GM12873 (cell line): ENCODE data around the gene ATP1A2.

ENCODE experiments used
- TF ChIP-seq, protein P1 (sequence below): IDR thresholded peaks from 2 replicates; pipeline ENCODE4 v1.5.1; 2012; ENCODE audit warnings: low read depth, mild to moderate bottlenecking, moderate library complexity, low read length, control low read depth; ENCODE audit not compliant: insufficient read depth; ENCODE audit errors: missing control alignments

Gene ATP1A2

GRCh38 chr1:160171354-160171753 lies 55.8 kb downstream of the ATP1A2 start:
- TF ChIP-seq, protein P1, sequence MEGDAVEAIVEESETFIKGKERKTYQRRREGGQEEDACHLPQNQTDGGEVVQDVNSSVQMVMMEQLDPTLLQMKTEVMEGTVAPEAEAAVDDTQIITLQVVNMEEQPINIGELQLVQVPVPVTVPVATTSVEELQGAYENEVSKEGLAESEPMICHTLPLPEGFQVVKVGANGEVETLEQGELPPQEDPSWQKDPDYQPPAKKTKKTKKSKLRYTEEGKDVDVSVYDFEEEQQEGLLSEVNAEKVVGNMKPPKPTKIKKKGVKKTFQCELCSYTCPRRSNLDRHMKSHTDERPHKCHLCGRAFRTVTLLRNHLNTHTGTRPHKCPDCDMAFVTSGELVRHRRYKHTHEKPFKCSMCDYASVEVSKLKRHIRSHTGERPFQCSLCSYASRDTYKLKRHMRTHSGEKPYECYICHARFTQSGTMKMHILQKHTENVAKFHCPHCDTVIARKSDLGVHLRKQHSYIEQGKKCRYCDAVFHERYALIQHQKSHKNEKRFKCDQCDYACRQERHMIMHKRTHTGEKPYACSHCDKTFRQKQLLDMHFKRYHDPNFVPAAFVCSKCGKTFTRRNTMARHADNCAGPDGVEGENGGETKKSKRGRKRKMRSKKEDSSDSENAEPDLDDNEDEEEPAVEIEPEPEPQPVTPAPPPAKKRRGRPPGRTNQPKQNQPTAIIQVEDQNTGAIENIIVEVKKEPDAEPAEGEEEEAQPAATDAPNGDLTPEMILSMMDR, result no peak

GRCh38 chr1:160171980-160172379 lies 56.4 kb downstream of the ATP1A2 start:
- TF ChIP-seq, protein P1, result no peak

DNA sequence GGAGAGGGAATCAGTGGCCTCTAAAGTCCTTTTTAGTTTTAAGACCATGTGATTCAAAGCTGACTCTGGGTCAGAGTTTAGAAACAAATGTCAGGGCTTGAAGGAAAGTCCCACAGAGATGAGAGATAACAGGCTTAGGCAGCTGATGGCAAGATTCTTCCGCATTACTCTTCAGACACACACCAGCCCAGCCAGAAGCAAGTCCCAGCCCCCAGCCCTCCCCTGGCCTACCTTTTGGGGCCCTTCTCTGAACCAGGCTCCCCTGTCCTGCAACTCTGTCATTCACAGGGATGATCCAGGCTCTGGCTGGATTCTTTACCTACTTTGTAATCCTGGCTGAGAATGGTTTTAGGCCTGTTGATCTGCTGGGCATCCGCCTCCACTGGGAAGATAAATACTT lies 61.7 kb downstream of the ATP1A2 start:
- TF ChIP-seq, protein P1, result no peak

GRCh38 chr1:160177667-160178066 lies 62.1 kb downstream of the ATP1A2 start:
- TF ChIP-seq, protein P1, result no peak

DNA sequence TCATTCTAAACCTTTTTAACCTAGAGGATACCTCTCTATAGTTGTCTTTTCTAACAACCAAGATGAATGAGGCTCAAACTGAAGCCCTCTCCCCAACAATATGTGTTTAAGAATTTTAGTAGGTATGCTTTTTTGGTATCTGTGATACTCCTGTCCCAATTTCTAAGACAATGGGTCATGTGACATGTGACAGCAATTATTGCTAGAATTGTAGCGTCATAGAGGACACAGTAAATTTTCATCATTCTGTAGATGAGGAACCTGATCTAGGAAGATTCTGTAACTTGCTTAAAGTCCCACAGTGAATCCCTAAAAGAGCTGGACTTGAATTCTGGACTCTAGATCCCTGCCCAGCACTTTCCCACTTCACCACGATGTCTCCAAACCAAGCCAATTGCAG lies 63.2 kb downstream of the ATP1A2 start:
- TF ChIP-seq, protein P1, result no peak

GRCh38 chr1:160179336-160179735 lies 63.8 kb downstream of the ATP1A2 start:
- TF ChIP-seq, protein P1, result no peak

DNA sequence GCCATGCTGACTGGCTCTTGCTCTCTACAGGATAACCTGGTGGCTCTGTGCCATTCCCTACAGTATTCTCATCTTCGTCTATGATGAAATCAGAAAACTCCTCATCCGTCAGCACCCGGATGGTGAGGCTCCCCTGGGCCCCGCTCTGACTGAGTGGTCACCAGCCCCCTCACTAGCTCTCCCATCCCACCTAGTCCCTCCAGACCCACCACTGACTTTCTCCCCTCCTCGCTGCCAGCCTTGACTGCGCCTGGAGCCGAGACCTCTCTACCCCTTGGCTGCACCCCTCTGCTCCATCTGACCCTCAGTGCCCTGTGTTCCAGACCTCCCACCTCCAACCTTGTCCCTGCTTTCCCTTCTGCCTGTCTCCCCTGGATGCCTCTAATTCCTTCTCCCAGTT lies 70.7 kb downstream of the ATP1A2 start:
- TF ChIP-seq, protein P1, result no peak
